Neural progenitor cell (in vitro differentiated cells): ENCODE data around the gene CHD9NB.

Source experiments
- CTCF ChIP-seq: fragments of 200-600 bp; sonication (generic); IDR thresholded peaks from 2 replicates; pipeline ENCODE4 v1.5.1; 2017; ENCODE audit warnings: antibody characterized with exemption, mild to moderate bottlenecking
- EZH2 ChIP-seq: fragments of 200-600 bp; sonication (generic); IDR thresholded peaks from 2 replicates; pipeline ENCODE4 v1.6.1; 2017; ENCODE audit warnings: antibody characterized with exemption, mild to moderate bottlenecking, moderate library complexity
- EZH2phosphoT487 ChIP-seq: fragments of 200-600 bp; sonication (generic); IDR thresholded peaks from 2 replicates; pipeline ENCODE4 v1.6.1; 2017; ENCODE audit warnings: antibody characterized with exemption

- TF ChIP-seq CTCF (peak; percentile 86), EZH2 (no peak), EZH2phosphoT487 (no peak)
Observed at GRCh38 chr16:53022374-53022773, 30.3 kb downstream of the CHD9NB start.
